ENCODE data around the gene MRPS31. TPM values are rescaled to one million over a fixed set of nuclear protein-coding genes. Genes with fewer than 3 reads are reported as not detected.
A peak's percentile ranks its signal among the peaks of the same experiment; 100 is the strongest.
"Not testable (repeated sequence)": the region's sequence is repeated elsewhere in the genome, so short reads cannot be mapped to it uniquely, and the experiment has no call there.

Gene MRPS31
- total and polyA plus RNA-seq, 3 donors from 2014 or later = 22.3 to 31.0 (median 27.7) TPM

DNA sequence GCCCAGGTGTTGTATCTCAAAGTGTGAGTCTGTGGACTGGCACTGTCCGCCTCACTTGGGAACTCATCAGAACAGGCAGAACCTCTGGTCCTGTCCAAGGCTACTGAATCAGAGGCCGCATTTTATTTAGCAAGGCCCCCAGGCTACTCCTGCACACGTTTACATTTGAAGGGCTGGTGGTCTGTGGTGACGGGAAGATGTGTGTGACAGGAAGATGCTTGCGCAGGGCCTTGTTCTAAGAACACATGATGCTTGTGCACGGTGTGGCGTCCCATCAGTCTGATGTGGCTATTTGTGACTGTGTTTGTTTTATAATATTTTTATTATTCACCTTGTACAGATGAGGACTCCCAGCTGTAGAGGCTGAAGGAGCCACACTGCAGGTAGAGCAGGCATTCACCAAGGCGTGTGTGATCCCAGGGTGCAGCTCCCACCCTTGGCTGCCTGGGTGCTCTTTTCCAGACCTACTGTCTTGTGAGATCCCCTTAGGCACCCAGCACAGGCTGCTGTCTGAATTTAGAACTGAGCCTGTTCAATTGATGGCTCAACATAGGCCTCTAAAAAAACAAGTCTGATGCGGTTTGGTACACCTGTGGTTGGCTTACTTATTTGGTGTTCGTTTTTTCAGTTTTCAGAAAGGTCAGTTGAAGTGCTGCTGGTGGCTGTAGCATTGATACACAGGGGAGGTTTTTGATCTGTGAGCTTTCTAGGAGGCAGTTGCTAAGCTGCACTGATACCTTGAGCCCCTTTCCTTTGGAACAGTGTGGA, 21.5 kb upstream of the MRPS31 start:
- no peak for DNase-seq
- H3K27ac ChIP-seq = no peak overlapping the region
- H3K27me3 ChIP-seq = no peaks in the 10 kb centered on the region
- no peaks in the 10 kb centered on the region for H3K4me1 ChIP-seq
- intact Hi-C loops (cut with DNase I; ENCODE audit: low total_unique reads) = no loop called here
- H3K4me3 ChIP-seq = no peak overlapping the region
- H3K9me3 ChIP-seq = no peaks in the 10 kb centered on the region
- TF ChIP-seq, protein P1, sequence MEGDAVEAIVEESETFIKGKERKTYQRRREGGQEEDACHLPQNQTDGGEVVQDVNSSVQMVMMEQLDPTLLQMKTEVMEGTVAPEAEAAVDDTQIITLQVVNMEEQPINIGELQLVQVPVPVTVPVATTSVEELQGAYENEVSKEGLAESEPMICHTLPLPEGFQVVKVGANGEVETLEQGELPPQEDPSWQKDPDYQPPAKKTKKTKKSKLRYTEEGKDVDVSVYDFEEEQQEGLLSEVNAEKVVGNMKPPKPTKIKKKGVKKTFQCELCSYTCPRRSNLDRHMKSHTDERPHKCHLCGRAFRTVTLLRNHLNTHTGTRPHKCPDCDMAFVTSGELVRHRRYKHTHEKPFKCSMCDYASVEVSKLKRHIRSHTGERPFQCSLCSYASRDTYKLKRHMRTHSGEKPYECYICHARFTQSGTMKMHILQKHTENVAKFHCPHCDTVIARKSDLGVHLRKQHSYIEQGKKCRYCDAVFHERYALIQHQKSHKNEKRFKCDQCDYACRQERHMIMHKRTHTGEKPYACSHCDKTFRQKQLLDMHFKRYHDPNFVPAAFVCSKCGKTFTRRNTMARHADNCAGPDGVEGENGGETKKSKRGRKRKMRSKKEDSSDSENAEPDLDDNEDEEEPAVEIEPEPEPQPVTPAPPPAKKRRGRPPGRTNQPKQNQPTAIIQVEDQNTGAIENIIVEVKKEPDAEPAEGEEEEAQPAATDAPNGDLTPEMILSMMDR (IDR thresholded peaks at IDR 0.05) = no peak
- TF ChIP-seq POLR2A (IDR thresholded peaks at IDR 0.05) = no peak
- 89 to 92% methylated on average over 10 of the region's 10 CpGs for WGBS, 2 donors
- no peaks in the 10 kb centered on the region for H3K36me3 ChIP-seq (ENCODE audit: low read depth, missing control alignments)

DNA sequence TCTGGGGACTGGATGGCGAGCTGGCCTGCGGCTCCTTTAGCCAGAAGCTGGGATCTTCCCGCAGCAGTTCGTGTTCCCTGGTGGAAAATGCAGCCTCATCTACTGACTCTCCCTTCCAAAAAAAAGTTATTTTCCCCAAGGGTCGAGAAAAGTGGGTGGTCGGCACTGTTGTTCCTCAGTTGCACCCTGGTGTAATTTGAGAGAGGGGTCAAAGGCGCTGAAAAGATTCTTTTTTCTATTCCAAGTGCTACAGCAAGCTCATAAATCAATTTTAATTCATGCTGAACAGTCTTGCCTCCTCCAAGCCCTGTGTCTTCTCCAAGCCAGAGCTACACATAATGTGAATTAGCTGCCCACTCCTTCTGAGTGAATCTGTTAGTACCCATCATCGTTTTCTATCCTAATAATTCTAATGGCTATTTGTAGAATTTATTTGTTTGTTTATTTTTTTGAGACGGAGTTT, 19.2 kb upstream of the MRPS31 start:
- intact Hi-C loops (cut with DNase I; ENCODE audit: low total_unique reads) = no loop called here
- Histone ChIP-seq H3K9me3 (no peaks in the 10 kb centered on the region), H3K36me3 (ENCODE audit: low read depth, missing control alignments) (no peaks in the 10 kb centered on the region), H3K4me1 (no peaks in the 10 kb centered on the region), H3K27me3 (no peaks in the 10 kb centered on the region), H3K4me3 (peak overlapping the region; percentile 59 to 85), H3K27ac (peak overlapping the region; percentile 48 to 86)
- WGBS, 2 donors = 8 to 10% methylated on average over 9 of the region's 9 CpGs
- TF ChIP-seq, protein P1 (IDR thresholded peaks at IDR 0.05) = no peak
- no peak for TF ChIP-seq POLR2A (IDR thresholded peaks at IDR 0.05)
- no peak for DNase-seq

DNA sequence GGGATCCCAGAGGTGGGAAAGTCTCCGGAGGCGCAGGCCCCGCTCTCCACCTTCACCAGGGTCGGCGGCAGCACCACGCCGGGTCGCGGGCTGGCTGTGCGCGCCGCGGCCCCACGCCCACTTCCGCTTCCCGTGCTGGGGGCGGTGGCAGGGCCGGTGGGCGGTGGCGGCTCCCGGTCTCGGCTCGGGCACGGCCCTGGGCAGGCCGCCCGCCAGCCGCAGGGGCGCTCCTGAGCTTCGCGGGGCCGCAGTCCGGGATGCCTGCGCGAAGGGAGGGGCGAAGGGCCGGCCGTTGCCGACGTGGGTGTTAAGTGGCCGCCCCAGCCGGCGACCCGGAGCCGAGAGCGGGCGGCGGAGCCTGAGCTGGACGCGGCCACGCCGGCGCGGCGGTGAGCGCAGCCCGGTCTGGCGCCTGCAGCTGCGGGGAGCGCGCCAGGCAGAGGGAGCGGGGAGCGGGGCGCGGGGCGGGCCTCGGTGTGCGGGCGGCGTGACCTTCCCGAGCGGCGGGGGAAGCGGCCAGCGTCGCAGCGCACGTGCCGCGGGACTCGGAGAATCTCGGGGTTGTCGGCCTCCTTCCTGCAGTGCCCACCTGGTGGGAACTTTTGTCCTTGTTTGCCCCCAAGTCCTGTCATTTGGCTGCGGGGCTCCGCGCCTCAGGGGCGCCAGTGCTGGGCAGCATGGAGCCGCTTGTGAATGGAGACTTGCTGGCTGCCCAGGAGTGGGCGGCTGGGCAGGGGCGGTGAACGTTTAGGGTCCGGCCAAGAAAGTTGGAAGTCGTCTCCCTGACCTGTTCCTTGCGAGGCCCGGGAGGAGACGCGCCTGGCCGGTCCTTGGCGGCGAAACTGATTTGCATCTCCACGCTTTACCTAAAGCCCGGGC, 18.5 kb upstream of the MRPS31 start, which contains the start of gene SLC25A15:
Gene SLC25A15, plus strand, starts transcription at position 337 of the 879 bp plus-strand sequence. CDS start 3,616 bp downstream, outside the sequence.
- intact Hi-C loops (cut with DNase I; ENCODE audit: low total_unique reads) = no loop called here

DNA sequence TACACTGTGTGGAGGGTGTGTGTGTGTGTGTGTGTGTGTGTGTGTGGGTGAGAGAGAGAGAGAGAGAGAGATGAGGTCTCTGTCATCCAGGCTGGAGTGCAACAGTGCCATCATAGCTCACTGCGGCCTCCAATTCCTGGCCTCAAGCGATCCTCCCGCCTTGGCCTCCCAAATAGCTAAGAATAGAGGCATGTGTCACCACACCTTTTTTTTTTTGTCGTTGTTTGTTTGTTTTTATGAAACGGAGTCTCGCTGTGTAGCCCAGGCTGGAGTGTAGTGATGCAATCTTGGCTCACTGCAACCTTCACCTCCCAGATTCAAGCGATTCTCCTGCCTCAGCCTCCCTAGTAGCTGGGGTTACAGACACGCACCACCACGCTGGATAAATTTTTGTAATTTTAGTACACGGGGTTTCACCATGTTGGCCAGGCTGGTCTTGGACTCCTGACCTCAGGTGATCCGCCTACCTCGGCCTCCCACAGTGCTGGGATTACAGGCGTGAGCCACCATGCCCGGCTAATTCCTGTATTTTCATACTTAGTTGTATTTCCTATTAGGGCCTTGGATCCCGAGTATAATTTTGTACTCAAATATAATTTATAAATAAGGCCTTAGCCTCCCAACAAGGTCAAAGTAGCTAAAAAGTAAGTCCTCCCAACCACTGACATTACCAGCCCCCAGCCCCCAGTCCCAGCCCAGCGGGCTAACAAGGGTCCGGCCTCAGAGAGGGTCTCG, 17.7 kb upstream of the MRPS31 start:
- H3K4me1 ChIP-seq; H3K27me3 ChIP-seq; H3K36me3 ChIP-seq (ENCODE audit: low read depth, missing control alignments); intact Hi-C loops (cut with DNase I; ENCODE audit: low total_unique reads); DNase-seq; H3K9me3 ChIP-seq: not testable (repeated sequence)
- Histone ChIP-seq H3K4me3 (peak overlapping the region; percentile 59 to 85), H3K27ac (peak overlapping the region in 1 of 2 donors; percentile 86)
- 48% methylated on average over 17 to 18 of the region's 18 CpGs for WGBS, 2 donors

More for the DNA sequence above, 18.5 kb upstream of the MRPS31 start, which contains the start of gene SLC25A15:
- Histone ChIP-seq H3K9me3 (no peaks in the 10 kb centered on the region), H3K4me3 (peak within 1 kb of the TSS; percentile 59 to 85), H3K27me3 (no peaks in the 10 kb centered on the region), H3K4me1 (no peaks in the 10 kb centered on the region), H3K27ac (peak within 1 kb of the TSS; percentile 48 to 86), H3K36me3 (ENCODE audit: low read depth, missing control alignments) (no peaks in the 10 kb centered on the region)
- 0 to 1% methylated on average over 13 to 42 of the region's 101 CpGs for WGBS, 2 donors
- peak; percentile 78 for DNase-seq
- TF ChIP-seq, protein P1 (IDR thresholded peaks at IDR 0.05) = no peak
- no peak for TF ChIP-seq POLR2A (IDR thresholded peaks at IDR 0.05)
